BJ (cell line): Measurements from ENCODE around the gene ISOC2. TPM values are rescaled to one million over a fixed set of nuclear protein-coding genes. Genes with fewer than 3 reads are reported as not detected.

Experiments used
- CTCF ChIA-PET: fragments of 350-600 bp; formaldehyde crosslinking; extraction: SDS; loops from one replicate; lab custom pipeline; 2021; ENCODE audit warnings: antibody characterized with exemption, inconsistent platforms; lab: Yijun Ruan, JAX
- POLR2A ChIA-PET: fragments of 300-600 bp; sonication (Branson Sonifier 250); formaldehyde crosslinking; extraction: SDS; loops from one replicate; lab custom pipeline; 2021; ENCODE audit warnings: antibody characterized with exemption; lab: Charles Lee
- DNase-seq: peaks from one replicate; pipeline ENCODE4 v3.0.0-alpha.2; 2011; ENCODE audit warnings: low read depth
- H3K27me3 ChIP-seq: 2 replicates; pipeline ENCODE4 v1.6.0; 2011; ENCODE audit warnings: low read length; ENCODE audit not compliant: control insufficient read depth, insufficient read depth
- H3K36me3 ChIP-seq: 2 replicates; pipeline ENCODE4 v1.5.1; 2011; ENCODE audit warnings: low read length; ENCODE audit not compliant: control insufficient read depth, insufficient read depth
- H3K4me3 ChIP-seq: 2 replicates; pipeline ENCODE4 v1.5.1; 2011; ENCODE audit warnings: low read depth, mild to moderate bottlenecking, control low read depth, low read length
- CTCF ChIP-seq: IDR thresholded peaks from 2 replicates; pipeline ENCODE4 v1.5.1; 2011; ENCODE audit warnings: low read depth, mild to moderate bottlenecking, control low read depth, inconsistent platforms, low read length, moderate library complexity; ENCODE audit not compliant: insufficient read depth
- polyA minus RNA-seq: library from RNA; depleted of rRNA, polyadenylated mRNA; stranded (reverse); fragments of >200 nt; gene quantifications from 2 replicates; pipeline ENCODE4 v1.2.3, GENCODE V29; 2011; rRNA and poly(A)+ RNA removed
- polyA plus RNA-seq: library from polyadenylated mRNA; depleted of rRNA; stranded (reverse); fragments of >200 nt; gene quantifications from 2 replicates; pipeline ENCODE4 v1.2.3, GENCODE V29; 2011; rRNA removed

The ISOC2 gene
- polyA plus RNA-seq, result 93.8 and 123 TPM in 2 replicates
- polyA minus RNA-seq, result 19.8 and 31.8 TPM in 2 replicates

GRCh38 chr19:55461259-55461973 lies at the start of gene ISOC2:
Gene ISOC2, minus strand, starts transcription at chr19:55461642. Its CDS starts 5,156 bp downstream, at chr19:55456486.
- TF ChIP-seq CTCF, result no peak
- DNase-seq, result peak; percentile 98
- H3K27me3 ChIP-seq, result no peaks in the 10 kb centered on the region
- POLR2A ChIA-PET, result interaction anchor here (0.6 to 0.8 kb wide), 2 partner anchors 14 to 138 kb away, joined by 3 to 9 read pairs; partner anchors contain the start of gene ZNF524
- no peaks in the 10 kb centered on the region; the same call in 1 of the 2 replicates for H3K36me3 ChIP-seq
- CTCF ChIA-PET, result interaction anchor here (0.6 to 1.1 kb wide), 5 partner anchors 10 to 111 kb away, joined by 3 to 6 read pairs (median 3); no protein-coding TSS in a partner anchor
- peak within 1 kb of the TSS; percentile 67 for H3K4me3 ChIP-seq

- ChIA-PET CTCF (interaction anchor here (0.7 to 3.0 kb wide), 4 partner anchors 8 to 125 kb away, joined by 3 to 23 read pairs (median 6); no protein-coding TSS in a partner anchor), POLR2A (no interaction called here)
- no peak for TF ChIP-seq CTCF
- no peaks in the 10 kb centered on the region for H3K27me3 ChIP-seq
- DNase-seq, result no peak
- H3K4me3 ChIP-seq, result no peak overlapping the region
- H3K36me3 ChIP-seq, result peaks cover 14% of the 10 kb centered on the region
Measured at GRCh38 chr19:55508120-55508519, 46.7 kb upstream of the ISOC2 start.

GRCh38 chr19:55504981-55505380 lies 43.5 kb upstream of the ISOC2 start:
- H3K36me3 ChIP-seq, result peaks cover 18% of the 10 kb centered on the region
- H3K27me3 ChIP-seq, result no peaks in the 10 kb centered on the region
- H3K4me3 ChIP-seq, result no peak overlapping the region
- TF ChIP-seq CTCF, result no peak
- ChIA-PET POLR2A (no interaction called here), CTCF (interaction anchor here (0.8 to 3.1 kb wide), 20 partner anchors 9 to 369 kb away, joined by 3 to 106 read pairs (median 8); partner anchors contain the start of genes NAT14, SSC5D, TMEM238 and ZNF628)
- DNase-seq, result no peak

GRCh38 chr19:55504252-55504603 lies 42.8 kb upstream of the ISOC2 start:
- Histone ChIP-seq H3K4me3 (no peak overlapping the region), H3K36me3 (peaks cover 22% of the 10 kb centered on the region), H3K27me3 (no peaks in the 10 kb centered on the region)
- POLR2A ChIA-PET, result interaction anchor here (0.6 to 1.2 kb wide), 2 partner anchors 11 to 38 kb away, joined by 4 to 11 read pairs; no protein-coding TSS in a partner anchor
- no peak for TF ChIP-seq CTCF
- CTCF ChIA-PET, result interaction anchor here (0.6 to 3.1 kb wide), 41 partner anchors 10 to 372 kb away, joined by 3 to 106 read pairs (median 5); partner anchors contain the start of genes ISOC2, NAT14, SSC5D and TMEM238
- DNase-seq, result no peak
